ENCODE data around the gene TLE7.

The TLE7 gene

DNA sequence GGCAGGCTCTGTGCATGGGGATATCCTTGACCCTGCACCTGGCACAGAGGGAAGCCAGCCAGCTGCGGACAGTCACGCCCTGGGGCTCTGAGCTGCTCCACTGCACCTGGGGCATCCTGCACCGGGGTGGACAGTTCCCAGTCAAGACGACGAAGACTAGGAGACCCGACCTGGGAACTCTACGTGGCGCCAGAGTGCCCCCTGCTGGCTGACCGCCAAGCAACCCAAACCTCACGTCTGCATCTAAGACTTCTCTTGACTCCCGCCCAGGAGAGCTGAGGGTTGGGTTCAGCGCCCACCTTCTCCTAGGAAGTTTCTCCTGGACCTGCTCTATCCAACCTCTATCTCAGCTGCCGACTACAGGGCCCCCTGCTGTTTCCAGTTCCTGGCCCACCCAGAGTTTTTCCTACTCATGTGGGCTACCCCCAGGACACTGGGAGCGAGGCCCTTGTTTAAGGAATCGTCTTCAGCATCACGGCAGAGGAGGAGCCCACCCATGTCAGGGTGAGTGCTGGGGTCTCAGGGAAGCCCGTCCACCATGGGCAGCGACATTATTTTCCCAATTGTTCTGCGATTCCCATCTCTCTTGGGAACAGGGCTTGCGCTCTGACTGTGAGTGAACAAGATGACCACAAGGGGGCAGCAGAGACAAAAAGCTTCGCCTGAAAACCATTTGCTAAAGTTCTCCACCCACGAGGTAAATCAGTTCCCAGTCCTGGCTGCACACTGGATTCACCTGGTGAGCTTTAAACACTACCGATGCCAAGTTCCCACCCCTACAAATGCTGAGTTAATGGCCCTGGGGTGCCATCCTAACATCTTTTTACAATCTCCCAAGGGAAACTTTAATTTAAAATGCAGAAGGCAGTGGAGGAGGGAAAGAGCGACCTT is 29.3 kb downstream of the TLE7 start:
- DNase-seq: peak; percentile 77 to 89 (median 88)

DNA sequence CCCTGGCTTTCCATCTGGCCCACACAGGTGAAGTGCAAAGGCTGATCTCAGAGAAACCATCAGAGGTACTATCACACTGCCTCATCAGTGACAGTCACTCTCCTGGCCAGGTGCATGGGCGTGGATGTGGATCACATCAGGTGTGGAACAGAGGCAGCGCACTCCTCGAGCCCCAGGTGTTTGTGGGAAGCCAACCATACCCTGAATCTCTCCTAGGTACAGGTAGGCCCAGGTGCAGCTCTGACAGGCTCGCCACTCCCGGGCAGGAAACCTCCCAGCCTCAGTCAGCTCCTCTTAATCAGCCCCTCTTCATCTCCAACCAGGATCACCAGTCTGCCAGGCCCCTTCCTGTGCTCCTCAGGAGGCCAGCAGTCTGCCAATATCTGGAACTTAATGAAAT is 31.7 kb downstream of the TLE7 start:
- no peak for DNase-seq

DNA sequence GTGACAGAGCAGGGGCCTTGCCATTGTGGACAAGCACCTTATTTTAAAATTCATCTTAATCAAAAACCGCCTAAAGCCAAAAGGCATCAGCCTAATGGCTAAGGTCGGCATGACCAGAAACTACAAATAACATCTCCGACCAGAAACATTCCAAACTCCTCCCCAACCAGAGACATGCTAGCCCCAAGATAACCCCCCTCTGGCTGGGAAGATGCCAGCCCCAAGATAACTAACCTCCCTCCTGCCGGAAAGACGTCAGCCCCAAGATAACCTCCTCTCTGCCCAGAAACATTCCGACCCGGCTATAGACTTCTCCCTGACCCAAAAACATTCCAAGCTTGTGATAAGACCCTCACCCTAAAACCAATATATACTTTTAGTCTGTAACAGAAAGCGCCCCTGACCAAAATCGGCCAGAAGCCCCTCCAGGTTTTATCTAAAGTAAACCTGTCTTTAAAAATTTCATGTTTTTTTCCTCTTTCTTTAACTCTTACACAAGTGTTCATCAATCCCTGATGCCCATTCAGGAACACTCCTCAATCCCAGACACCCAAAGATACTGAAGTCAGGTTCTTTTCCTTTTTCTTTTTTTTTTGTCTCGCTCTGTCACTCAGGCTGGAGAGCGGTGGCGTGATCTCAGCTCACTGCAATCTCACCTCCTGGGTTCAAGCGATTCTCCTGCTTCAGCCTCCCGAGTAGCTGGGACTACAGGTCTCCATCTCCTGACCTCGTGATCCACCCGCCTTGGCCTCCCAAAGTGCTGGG is 32.7 kb downstream of the TLE7 start:
- DNase-seq: no peak

DNA sequence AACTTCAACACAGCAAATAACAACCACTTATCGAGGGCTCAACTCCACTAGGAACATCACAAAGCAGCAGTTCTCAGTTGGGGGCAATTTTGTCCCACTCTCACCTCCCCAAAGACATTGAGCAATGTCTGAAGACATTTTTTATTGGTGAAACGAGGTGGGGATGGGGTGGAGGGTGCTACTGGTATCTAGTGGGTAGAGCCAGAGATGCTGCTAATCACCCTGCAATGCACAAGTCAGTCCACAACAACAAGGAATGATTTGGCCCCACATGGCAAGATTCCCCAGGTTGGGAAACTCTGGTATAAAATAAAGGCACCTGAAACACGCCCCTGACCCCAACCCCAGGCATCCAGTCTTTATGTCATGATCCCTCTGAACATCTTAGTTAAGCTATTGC is 33.3 kb downstream of the TLE7 start:
- DNase-seq: no peak

DNA sequence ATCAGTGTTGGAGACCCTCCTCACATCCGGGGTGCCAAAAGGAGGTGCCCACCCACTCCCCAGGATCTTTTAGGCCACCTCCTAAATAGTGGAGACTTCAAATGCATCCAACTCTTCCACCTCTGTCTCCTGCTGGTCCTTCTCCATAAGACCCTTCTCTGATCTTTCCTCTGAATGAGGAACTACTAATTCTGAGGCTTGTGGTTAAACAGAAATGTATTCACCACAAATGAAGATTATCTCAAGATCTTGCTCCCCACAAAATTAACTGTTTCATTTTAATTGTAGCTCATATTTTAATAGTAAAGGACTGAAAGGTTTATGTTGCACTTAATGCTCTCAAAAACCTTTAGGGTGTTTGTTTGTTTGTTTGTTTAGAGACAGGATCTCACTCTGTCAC is 34.1 kb downstream of the TLE7 start:
- DNase-seq: no peak

DNA sequence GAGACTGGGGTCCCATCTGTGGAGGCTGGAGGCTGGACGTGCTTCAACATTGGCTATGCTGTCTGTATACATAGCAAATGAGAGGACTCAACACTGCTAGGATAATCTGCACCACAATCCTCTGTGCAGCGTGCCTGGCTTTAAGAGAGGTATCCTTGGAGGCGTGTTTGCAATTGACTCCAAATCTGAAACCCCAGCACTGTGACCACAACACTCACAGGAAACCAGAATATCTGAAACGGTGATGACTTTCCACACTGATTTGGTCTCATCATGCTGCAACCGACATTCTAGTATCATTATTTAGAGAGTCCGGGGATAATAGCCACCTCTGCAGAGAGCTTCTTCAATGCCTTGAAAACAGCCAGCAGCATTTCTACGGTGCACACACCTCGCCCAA is 35.1 kb downstream of the TLE7 start:
- no peak for DNase-seq

DNA sequence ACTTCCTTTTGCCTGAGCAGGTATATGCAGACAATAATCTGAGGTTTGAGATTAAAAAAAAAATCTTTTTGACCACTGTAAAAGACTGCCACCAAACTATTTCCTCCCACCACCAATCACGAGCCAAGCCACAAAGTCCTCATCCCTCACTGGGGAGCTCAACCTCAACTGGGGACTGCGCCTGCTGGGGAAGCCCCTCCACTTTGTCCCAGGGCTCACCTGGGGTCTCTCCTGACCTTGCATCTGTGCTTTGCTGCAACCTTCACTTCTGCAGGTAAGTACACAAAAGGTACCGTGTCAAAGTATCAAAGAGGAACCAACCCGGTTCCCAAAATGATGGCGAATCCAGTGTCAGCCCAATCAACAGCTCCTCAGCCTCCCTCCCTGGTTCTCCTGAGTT is 35.5 kb downstream of the TLE7 start:
- no peak for DNase-seq

DNA sequence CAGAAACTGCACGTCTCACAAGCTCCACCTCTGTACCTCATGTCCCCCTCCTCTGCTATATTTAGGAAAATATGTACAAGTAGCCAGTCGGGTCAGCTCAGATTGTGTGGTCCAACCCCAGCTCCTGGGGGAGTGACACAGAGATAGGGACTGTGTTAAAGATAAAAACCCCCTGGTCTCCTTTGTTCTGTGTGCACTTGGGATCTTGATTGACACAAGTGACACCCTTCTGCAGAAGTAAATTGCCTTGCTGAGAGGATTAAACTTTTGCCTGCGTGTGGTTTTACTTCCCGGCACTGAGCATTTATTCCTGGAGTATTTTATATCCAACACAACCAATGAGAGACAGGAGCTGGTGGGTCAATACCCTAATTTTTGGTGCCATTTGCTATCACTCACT is 37.5 kb downstream of the TLE7 start:
- no peak for DNase-seq

DNA sequence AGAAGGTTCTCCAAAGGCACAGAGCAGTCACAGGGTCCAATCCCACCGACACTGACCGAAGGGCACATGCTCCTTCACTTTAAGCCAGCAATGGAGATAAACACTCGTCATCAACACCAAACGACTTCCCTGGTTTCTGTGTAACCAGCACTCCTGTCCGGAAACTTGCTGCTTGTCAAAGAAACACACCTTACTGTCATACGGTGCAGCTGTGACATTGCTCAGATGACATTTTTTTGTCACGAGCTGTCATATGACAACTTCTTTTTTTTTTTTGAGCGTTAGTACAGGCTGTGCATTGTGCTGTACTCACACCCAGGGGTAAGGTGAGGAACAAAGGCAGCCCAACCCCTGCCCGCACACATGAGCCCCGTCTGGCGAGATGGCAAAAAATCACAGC is 39.2 kb downstream of the TLE7 start:
- DNase-seq: no peak

DNA sequence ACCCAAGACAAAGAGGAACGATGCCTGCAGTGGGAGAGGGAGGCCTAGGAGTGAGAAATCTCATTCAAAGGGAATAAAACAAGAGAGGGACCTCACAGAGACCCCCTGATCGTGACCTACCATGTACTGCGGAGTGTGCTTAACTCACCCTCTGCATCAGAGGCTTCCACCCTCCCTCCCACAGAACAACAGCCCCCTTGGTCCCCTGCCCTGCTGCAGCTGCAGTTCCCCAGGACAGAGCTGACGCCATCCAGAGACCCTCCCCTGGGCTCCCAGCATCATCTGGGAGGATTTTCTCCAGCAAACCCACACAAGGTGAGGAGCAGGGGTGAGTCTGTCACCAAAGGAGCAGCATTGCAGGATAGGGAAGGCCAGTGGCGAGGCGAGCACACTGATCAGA is 39.8 kb downstream of the TLE7 start:
- no peak for DNase-seq

DNA sequence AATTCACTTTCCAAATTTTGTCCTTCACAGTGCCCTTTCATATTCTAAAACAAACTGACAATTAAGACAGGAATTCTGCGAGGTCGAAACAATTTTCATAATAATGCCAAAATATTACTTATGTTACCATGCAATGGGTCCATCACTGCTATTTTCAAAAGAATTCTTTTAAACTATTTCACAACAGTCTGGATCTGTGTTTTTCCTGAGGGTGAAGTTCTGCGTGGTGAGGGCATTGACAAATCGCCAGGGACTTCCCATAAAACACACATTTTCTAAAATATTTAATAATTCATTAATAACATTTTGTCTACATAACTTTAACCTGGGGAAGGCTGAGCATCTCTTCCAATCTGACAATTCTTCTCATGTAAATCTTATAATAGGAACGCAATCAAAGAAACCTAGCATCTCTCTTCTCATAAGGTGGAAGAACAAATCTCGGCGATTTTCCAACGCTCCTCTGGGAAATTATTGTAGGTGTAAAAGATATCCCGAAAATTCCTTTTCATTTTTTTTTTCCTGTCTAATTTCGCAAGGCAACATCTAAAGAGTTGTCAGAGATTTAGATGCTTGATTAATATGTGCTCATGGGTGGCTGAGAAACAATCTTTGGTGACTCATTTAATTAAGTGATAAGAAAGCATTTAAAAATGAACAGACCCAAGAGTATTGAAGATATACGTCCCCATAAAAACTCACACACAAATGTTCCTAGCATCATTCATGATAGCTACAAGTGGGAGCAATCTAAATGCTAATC is 41.9 kb downstream of the TLE7 start:
- no peak for DNase-seq

DNA sequence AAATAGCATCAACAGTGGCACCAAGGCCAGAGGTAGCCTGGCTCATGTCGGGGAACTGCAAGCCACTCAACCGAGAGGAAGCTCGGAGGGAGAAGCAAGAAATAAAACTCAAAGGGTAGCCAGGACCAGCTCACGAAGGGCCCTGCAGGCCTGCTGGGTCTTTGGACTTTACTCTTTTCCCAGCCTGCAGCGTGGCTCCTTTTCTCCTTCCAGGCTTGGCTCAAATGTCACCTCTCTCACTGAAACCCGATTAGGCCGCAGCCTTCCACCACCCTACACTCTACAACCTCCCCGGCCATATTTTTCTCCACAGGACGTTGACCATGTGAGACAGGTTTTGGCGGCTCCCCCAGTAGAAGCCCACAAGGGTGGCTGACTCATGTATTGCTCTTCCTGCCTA is 45.3 kb downstream of the TLE7 start:
- DNase-seq: no peak

DNA sequence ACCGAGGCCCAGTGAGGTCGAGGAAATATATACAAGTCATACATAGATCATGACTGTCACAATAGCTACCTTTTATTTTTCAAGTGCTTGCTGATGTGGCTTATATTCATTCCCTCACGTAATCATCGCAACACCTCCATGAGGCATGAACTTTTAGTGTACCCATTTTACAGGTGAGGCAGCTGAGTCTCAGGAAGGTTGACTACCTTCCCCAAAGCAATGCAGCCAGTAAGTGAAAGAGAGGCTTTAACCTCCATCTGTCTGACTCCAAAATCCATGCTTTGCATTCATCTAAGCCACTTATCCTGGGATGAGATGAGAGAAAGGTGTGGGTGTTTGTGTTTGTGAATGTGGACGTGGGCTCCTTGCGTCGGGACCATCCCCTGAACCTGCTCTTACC is 52.5 kb downstream of the TLE7 start:
- DNase-seq: no peak

DNA sequence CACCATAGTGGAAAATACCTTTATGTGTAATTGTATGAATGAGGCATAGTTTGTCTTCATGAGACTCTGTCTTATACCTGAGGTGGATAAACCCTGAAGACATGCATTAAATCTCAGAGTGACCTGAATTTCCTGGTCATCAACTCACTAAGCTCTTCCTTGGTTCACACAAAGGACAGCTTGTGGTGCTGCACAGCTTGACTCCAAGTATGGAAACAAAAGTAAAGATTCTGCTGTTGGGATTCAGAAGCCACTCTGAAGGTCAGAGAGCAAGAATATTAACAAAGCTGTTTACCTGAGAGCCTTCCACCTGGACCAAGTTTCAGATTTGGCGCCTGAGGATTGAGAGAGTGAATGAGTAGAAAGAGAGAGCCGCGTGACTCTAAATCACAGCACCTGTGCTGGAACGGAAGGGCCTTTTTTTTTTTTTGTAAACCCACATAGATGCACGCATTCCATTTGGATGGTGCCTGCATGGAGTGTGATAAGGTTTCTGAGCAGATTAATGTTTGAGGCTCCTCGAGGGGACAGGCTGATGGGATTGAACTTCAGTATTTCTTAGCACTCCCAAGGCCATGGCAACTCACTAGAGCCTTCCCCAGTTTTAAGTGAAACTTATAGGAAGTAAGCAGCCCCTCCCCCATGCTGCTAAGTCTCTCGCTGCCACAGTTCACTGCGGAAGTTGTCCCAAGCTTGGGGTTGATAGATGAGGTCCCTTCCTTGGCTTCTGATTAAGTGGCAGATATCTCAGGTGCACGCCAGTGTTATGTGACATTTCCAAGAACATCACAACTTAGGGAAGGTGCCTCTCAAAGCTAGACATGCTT is 54.6 kb downstream of the TLE7 start:
- DNase-seq: peak in 2 of 3 donors; percentile 4 to 10

DNA sequence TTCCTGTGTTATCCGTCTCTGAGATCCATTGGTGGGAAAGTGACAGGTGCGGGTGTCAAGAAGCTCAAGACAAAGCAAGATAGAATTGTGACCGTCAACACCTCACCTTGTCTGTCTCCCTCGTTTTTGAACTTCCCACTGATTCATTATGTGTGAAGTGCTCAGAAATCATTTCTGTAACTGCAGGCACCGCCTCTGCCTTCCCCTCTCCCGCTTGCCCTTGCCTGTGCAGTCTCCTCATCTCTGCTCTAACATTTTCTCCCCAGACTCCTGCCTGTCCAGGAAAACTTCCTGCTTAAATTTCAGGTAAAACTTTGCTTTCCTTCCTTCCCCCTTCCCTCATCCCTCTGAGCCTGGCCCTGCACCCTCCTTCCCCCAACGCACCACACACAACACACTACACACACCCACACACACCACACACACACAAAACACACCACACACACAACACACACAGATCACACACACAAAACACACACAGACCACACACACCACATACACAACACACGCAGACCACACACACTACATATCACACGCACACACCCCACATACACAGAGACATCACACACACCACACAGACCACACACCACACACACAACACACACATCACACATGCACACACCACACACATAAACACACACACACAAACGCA is 57.7 kb downstream of the TLE7 start:
- no peak for DNase-seq

DNA sequence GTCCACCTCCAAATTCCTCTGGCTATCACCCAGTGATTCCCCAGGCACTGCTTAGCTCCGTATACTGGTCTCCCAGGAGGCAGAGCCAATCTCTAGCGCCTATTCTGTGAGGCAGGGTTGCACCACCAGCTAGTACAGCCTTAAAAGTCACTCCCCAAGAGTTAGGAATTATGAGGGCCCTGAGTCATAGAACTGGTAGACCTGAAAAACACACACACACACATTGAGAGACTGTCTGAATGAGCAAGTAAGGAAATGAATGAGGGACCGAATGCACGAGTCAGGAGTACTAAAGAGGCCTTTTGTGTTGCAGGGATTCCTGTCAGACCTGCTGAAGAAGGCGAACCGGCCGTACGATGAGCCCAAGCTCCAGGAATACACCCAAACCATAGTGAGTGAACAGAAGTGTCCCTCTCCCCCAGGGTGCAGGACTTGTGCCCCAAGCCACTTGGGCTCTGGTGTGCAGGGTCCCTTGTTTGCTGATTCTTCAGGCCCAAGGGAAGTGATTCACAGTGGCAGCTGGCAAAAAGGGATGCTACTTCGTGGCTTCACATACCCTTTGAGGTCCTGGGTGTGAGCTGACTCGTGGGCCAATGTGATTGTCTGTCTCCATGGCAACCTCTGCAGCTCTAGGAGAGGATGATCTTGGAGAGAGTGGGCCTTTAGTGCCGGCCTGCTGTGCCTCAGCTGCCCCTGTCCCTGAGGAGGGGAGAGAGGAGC is 58.6 kb downstream of the TLE7 start:
- DNase-seq: no peak

DNA sequence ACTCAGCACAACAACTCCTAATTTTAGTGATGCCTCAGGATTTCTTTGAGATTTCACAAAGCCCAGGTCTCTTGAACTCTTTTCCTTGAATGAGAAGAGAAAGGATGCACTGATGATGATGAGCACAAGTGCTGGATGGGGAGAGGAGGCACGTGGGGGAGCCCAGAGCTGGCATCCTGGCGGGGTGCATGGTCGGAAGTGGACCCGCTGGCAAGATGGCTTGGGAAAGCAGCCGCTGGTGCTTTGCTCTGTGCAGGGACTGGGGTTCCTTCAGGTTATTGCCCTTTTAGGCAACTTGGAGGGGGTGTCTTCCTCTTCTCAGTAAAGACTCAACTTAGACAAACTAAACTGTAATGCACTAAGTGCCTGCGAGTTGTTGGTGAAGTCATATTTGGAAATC is 61.0 kb downstream of the TLE7 start:
- DNase-seq: no peak

Data from suppressor macrophage treated with lipopolysaccharide for 1 hour (primary cell).